Measurements from ENCODE around the gene XXYLT1. TPM values are rescaled to one million over a fixed set of nuclear protein-coding genes. Genes with fewer than 3 reads are reported as not detected.
"Not testable (repeated sequence)": the region's sequence is repeated elsewhere in the genome, so short reads cannot be mapped to it uniquely, and the experiment has no call there.

Gene XXYLT1
- total RNA-seq, 4 donors from 2014 or later = 6.0 to 16.1 (median 9.6) TPM

GRCh38 chr3:195112361-195112791 lies 158.6 kb downstream of the XXYLT1 start:
- DNase-seq (ENCODE audit: low spot score) = no peak
- no peak for ATAC-seq (ENCODE audit: low FRiP score)
- TF ChIP-seq CTCF (IDR thresholded peaks at IDR 0.05) = no peak

- no peak for ATAC-seq (ENCODE audit: low FRiP score)
- DNase-seq (ENCODE audit: low spot score) = no peak
- no peak for TF ChIP-seq CTCF (IDR thresholded peaks at IDR 0.05)
These were observed 159.2 kb downstream of the XXYLT1 start for GRCh38 chr3:195111766-195112165.

- ATAC-seq (ENCODE audit: low FRiP score) = no peak
- TF ChIP-seq CTCF (IDR thresholded peaks at IDR 0.05) = no peak
- DNase-seq (ENCODE audit: low spot score) = no peak
These were observed 159.6 kb downstream of the XXYLT1 start for GRCh38 chr3:195111319-195111705.

- no peak for DNase-seq (ENCODE audit: low spot score)
- ATAC-seq (ENCODE audit: low FRiP score) = no peak
- no peak for TF ChIP-seq CTCF (IDR thresholded peaks at IDR 0.05)
These were observed 160.2 kb downstream of the XXYLT1 start for GRCh38 chr3:195110647-195111318.

- ATAC-seq (ENCODE audit: low FRiP score) = no peak
- no peak for TF ChIP-seq CTCF (IDR thresholded peaks at IDR 0.05)
- no peak for DNase-seq (ENCODE audit: low spot score)
These were observed 161.8 kb downstream of the XXYLT1 start for GRCh38 chr3:195109098-195109657.

- TF ChIP-seq CTCF (IDR thresholded peaks at IDR 0.05) = no peak
- no peak for DNase-seq (ENCODE audit: low spot score)
- no peak for ATAC-seq (ENCODE audit: low FRiP score)
These were observed 163.4 kb downstream of the XXYLT1 start for GRCh38 chr3:195107593-195107992.

GRCh38 chr3:195107031-195107430 lies 163.9 kb downstream of the XXYLT1 start:
- not testable (repeated sequence) for DNase-seq (ENCODE audit: low spot score)

More at GRCh38 chr3:195107031-195107430, 163.9 kb downstream of the XXYLT1 start:
- not testable (repeated sequence) for ATAC-seq (ENCODE audit: low FRiP score)
